ELF-1 (cell line): ENCODE results near the gene ACAP2.
A peak's percentile ranks its signal among the peaks of the same experiment; 100 is the strongest.
"Not testable (repeated sequence)": the region's sequence is repeated elsewhere in the genome, so short reads cannot be mapped to it uniquely, and the experiment has no call there.

ENCODE experiments used
- DNase-seq: peaks from one replicate; pipeline ENCODE4 v3.0.0-alpha.2; 2016; ENCODE audit warnings: low read depth, low spot score

Gene ACAP2

DNA sequence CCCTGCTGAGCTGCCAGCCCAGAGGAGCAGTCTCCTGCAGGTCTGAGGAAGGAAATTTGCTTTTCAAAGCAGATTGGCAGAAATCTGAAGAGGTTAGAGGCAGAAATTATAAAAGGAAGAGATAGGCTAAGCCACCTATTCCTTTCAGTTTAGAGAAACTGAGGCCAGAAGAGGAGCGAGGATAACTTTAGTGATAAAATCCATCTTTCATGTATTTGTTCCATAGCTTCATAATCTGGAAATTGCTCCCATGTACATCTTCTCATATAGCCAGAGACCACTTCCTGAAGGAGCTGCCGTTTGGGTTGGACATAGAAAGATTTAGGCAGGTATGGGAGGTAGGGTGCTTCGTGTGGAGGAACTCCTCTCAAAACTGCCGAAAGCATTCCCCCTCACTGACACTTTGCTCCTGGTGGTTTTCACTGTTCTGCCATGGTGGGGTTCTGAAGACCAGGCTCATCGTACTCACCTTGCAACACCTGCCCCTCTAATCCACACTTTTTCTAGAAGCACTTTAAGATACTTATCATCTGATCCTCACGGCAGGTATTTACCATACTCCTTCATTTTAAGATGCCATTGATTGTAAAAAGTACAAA lies 670 bp upstream of the ACAP2 start:
- no peak for DNase-seq

DNA sequence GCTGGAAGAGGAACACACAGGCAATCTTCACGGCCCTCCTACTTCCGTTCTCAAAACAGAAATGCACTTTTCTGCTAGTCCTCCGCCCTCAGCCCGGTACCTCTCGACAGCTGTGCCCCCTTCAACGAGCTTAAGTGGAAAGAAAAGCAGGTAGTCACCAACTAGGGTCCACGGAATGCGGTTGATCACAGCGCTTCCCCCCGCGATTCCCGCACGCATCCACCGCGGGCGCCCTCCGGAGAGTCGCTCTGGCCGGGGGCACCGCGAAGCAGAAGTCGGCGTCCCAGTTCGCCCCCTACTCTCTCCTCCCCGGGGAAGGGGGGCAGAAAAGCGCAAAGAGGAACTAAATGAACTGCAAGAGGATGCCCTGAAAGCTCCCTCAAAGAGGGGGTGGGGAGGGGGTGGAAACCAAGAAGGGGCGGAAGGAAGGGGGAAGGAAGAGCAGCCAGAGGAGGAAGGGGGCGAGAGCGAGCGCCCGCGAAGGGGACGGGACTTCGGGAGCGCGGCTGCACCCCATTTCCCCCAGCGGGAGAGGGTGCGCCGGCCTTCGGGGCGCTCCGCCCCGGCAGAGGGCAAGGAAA lies 738 bp downstream of the ACAP2 start:
- DNase-seq: peak; percentile 49

DNA sequence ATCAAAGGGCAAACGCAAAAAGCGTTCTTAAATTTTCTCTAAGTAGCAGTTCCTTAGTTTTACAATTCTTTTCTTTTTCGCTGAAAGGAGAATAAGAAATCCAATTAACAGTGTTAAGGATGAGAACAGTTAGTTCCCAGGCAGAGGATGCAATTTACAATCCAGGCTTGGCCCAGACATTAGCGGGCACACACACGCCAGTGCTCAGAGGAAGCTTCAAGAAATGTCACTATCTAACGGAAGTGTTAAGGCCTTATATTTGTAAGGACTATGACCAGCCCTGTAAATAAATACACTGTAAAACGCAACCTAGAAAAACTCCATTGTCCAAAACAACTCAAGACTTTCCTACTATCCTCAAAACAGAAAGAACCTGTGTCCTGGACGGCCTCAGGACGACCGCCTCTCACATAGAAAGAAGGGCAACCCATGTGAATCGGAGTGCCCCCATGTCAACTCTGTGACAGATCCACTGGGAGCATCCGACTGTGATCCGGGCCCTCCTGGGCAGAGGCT lies 1.3 kb downstream of the ACAP2 start:
- no peak for DNase-seq

DNA sequence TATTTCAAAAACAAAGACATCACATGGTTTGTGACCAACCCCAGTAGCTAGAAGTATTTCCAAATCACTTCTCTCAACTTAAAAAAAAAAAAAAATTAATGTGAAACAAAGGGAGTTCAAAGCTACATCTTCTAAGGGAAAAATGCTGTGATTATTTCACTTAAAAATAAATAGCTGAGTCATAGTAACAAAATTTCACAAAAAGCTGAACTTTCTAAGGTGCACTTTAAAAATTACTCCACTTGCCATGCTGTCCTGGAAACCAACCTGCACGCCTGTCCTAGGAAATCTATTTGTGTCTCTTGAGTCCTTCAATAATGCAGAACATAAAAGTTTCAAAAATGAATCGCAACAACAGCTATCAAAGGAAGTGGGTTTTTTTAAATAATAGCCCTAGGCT lies 1.8 kb downstream of the ACAP2 start:
- no peak for DNase-seq

DNA sequence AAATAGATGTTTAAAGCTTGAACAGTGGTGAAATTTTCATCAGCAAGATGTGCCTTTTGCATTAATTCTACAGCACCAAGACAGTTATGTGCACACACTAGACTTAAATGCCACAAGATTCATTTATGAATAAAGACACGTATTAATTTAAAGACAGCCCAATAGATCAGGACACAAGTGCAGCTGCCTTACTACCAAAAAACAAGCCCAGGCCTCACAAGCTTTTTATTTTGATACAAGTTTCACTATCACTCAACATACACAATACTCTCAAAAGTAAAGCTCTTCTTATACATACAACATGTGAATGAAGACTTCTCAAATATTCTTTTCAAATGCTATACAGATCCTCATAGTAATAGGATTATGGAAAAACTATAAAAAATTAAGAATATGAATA lies 2.4 kb downstream of the ACAP2 start:
- DNase-seq: no peak

DNA sequence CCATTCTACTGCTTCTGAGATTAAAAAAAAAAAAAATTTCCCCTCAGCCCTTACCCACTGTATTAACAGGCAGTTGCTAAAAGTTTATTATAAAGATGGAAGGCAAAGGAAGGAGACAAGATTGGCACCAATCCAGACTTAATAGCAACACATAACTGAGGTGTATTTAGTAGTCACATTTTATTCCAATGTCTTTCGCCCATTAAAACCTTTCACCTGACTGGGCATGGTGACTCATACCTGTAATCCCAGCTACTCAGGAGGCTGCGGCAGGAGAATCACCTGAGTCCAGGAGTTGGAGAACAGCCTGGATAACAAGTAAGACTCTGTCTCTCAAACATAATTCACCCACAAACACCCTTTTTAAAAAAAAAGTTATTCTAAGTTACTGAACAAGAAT lies 4.4 kb downstream of the ACAP2 start:
- no peak for DNase-seq

DNA sequence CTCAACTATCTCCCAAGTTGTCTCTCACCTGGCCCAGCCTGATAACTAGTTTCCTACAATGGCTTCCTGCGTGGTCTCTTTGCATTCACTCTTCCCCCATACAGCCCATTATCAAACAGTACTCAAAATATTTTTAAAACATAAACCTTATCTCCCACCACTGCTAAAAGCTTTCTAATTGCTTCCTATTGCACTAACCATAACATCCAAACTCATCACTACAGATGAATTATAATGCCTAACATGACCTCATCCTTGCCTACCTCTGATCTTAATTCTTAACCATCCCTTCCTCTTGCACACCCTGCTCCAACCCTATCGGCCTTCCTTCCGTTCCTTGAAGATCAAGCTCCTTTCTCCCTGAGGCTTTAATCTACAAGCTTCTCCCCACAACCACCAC lies 17.0 kb downstream of the ACAP2 start:
- DNase-seq: no peak

DNA sequence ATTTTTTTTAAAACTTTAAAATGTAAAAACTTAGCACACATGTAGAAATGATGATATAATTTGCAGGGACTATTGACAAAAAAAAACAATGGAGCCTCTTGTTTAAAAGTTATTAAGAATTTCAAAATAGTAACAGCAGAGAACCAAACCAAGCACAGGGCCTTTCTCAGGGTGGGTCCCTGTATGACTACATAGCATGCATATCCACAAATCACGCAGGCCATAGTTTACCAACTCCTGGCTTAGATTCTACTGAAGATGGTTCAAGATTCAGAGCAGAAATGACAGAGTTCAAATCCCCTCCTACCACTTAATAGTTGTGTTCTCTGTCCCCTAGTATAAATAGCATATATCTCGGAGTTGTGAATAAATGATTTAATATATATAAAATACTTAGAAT lies 19.0 kb downstream of the ACAP2 start:
- DNase-seq: no peak

DNA sequence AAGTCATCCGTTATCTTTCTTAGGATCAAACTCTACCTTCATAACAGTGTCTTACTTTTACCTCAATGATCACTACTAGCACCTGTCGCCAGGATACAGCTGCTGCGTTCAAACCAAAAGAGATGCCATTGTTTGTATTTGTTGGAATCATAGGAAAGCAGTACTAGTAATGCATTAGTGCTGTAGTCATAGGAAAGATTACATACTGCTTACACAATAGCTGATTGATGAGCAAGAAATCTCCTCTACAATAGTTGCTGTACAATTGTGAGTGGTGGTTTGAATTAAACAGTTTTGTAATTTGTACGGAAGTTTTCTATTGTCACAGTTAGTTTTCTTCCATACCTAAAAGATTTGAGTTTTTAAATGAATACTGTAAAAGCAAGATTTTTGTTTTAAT lies 21.4 kb downstream of the ACAP2 start:
- DNase-seq: no peak

DNA sequence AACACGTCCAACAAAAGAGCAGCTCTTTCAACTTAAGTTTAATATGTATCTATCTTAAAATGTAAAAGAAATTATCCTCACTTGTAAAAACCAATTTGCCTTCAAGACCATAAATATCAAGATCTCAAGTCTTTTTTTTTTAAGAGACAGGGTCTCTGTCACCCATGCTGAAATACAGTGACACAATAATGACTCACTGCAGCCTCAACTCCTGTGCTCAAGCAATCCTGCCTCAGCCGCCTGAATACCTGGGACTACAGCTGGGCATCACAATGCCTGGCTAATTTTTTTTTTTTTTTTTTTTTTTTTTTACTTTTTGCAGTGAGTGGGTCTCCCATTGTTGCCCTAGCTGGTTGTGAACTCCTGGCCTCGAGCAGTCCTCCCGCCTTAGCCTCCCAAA lies 26.0 kb downstream of the ACAP2 start:
- no peak for DNase-seq

DNA sequence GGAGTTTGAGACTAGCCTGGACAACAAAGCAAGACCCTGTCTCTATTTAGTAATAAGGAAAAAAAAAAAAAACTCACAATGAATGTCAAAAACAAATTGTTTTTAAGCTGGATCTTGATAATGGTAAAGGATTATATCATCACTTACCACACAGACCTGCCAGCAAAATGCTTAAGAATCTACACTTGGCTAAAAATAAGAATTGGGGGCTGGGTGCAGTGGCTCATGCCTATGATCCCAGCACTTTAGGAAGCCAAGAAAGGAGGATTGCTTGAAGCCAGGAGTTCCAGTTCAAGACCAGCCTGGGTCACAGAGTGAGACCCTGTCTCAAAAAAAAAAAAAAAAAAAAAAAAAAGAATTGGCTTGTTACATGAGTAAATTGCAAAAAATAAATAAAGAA lies 31.0 kb downstream of the ACAP2 start:
- no peak for DNase-seq

DNA sequence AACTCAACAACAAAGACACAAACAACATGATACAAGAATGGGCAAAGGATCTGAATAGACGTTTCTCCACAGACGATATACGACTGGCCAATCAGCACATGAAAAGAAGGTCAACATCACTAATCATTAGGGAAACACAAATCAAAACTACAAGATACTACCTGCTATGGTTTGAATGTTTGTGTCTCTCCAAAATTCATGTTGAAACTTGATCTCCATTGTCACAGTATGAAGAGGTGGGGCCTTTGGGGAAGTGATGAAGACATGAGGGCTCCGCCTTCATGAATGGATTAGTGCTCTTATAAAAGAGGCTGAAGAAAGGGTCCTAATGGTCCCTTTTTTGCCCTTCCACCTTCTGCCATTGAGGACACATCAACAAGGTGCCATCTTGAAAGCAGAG lies 32.3 kb downstream of the ACAP2 start:
- DNase-seq: no peak

DNA sequence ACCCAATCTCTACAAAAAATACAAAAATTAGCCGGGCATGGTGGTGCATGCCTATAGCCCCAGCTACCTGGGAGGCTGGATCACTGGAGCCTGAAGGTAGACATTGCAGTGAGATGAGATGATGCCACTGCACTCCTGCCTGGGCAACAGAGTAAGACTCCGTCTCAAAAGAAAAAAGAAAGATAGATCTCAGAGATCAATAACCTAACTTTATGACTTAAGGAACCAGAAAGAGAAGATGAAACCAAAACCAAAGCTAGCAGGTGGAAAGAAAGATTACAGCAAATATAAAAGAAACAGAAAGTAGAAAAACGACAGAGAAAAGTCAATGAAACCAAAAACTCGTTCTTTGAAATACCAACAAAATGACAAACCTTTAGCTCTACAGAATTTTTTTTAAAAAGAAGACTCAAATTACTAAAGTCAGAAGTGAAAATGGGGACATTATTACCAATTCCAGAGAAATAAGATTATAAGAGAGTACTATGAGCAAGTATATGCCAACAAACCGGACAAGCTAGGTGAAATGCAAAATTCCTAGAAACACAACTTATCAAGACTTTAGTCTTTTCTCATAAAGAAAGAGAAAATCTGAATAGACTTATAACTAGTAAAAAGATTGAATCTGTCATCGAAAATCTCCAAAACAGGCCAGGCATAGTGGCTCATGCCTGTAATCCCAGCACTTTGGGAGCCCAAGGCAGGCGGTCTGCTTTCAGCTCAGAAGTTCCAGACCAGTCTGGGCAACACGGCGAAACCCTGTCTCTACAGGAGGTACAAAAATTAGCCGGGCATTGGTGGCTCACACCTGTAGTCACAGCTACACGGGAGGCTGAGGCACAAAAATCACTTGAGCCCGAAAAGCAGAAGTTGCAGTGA lies 35.0 kb downstream of the ACAP2 start:
- no peak for DNase-seq

DNA sequence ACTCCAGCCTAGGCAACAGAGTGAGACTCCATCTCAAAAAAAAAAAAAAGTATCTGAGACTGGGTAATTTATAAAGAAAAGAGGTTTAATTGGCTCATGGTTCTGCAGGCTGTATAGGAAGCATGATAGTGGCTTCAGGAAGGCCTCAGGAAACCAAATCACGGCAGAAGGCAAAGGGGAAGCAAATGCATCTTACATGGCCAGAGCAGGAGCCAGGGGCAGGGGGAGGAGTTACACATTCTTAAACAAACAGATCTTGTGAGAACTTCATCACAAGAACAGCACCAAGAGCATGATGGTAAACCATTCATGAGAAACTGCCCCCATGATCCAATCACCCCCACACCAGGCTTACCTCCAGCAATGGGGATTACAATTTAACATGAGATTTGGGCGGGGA lies 37.2 kb downstream of the ACAP2 start:
- DNase-seq: peak; percentile 23

DNA sequence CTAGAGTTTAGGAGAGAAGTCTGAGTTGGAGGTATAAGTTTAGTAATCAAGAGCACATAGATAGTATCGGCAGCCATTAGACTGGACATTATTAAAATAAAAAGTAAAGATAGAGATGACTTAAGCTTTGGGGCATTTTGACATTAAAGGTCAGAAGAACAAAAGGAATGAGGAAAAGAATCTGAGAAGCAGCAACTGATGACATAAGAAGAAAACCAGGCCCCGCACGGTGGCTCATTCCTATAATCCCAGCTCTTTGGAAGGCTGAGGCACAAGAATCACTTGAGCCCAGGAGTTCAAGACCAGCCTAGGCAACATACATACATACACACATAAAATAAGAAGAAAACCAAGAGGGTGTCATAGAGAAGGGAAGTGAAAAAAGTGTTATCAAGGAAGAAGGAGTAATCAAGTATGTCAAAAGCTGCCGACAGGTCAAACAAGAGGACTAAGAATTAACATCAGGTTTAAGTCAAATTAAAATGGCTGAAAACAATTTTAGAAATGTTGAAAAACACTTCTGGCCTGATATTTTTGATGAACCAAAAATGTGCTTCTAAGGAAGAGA lies 38.9 kb downstream of the ACAP2 start:
- DNase-seq: no peak

DNA sequence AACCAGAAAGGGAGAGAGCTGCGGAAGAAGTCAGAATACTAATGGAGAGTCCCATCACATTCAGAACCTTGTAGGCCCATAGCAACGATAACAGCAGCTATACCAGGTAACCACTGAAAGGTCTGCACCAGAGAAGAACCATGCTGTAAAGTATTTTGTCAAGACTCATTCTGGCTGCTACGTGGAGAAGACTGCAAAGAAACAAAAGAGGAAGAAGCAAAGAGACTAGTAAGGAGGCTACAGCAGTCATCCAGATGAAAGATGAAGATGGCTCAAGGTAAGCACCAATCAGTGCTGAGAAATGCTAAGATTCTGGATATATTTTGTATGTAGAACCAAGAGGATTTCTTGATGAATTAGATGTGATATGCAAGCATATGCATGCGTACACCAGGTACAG lies 39.6 kb downstream of the ACAP2 start:
- DNase-seq: no peak

DNA sequence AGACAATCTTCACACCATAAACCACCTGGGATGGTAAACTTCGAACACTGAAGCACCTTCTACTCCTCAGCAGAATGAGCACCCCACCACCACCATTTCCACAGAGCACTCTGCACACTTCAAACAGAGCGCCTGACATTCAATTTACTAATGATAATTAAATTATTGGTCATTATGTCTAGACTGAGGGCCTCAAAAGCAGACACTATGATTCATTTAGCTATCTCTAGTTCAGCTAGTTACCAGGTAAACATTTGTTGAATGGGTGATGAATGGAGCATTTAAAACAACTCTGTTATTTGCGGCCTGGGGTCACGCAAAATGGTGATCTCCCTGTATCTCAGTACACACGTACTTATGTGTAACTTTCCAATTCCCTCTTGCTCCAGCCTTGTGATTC lies 40.9 kb downstream of the ACAP2 start:
- no peak for DNase-seq

DNA sequence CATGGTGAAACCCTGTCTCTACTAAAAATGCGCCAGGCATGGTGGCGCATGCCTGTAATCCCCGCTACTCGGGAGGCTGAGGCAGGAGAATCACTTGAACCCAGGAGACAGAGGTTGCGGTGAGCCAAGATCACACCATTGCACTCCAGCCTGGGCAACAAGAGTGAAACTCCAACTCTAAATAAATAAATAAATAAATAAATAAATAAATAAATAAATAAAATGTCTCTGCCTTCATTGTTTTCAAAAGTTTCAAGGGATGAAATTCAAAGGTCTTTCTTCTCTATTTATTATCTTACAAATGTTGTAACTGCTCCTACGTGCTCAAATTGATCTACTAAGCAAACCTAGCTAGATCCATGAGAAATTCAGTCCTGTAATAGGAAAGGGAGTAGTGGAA lies 44.4 kb downstream of the ACAP2 start:
- DNase-seq: not testable (repeated sequence)

DNA sequence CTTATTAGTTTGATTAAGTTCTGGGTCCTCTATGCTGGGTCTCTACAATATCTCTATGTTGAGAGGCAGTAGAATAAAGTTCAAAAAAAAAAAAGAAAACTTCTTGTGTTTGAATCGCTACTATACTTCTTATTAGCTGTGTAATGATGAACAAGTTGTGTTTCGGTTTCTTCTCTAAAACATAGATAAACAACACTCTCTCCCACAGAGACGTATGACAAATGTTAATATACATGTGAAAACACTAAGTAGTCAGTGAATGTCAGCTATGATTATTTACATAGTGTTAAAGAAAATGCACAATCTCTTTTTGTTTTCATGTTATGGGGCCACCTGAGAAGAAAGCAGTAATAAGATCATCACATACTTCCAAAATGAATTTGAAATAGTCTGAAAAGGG lies 45.3 kb downstream of the ACAP2 start:
- DNase-seq: no peak

DNA sequence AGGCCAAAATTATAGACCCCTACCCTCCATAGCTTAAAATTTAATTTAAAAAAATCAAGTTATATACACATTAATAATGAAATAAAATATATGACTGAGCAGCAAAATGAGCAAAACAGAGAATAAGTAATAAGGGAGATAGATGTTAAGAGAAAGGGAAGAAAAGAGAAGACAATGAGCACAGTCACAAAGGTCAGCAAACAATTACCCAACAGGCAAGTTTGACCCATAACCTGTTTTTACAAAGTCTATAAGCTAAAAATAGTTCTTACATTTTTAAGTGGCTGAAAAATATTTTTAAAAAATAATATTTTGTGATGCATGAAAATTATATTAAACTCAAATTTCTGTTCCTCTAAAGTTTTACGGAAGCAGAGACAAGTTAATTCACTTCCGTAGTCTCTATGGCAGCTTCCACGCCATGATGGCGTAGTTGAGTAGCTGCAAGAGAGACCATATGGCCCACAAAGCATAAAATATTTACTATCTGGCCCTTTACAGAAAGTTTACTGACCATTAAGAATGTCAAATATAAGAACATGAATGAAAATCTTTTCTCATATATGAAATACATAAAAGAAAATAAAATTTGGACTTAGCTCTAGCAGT lies 47.5 kb downstream of the ACAP2 start:
- no peak for DNase-seq

DNA sequence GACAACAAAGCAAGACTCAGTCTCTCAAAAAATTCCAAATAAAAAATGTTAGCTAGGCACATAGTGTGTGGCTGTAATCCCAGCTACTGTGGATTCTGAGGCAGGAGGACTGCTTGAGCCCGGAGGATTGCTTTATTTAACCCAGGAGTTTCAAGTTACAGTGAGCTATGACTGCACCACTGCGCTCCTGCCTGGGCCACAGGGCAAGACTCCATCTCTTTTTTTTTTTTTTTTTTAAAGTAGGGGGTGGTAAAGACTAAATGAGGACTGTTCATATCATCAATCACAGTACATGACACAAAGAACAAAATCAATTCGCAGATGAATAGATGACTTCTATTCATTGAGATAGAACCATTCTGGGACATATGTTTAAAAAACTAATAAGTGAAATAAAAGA lies 48.1 kb downstream of the ACAP2 start:
- peak; percentile 35 for DNase-seq

DNA sequence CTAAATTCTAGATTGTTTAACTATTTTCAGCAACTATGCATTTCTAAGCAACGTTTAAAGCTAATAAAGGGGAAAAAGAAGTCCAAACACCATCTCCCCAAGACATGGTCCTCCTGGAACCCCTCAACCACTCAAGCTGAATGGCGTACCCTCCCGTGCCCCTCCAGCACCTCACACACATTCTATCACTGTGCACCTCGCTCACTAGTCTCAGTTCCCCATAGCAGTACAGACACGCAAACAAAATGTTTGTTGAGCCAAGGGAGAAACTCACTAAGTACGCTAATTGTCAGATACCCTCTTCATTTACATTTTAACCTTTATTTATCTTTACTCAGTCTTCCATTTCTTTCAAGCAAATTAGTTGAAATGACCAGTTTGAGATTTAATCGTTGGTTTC lies 48.8 kb downstream of the ACAP2 start:
- DNase-seq: no peak
